GM21619 (cell line): ENCODE data around the gene UROS.

Experiments
- ATAC-seq: cut with Tn5 transposase; IDR thresholded peaks from one replicate; pipeline ENCODE4 v1.9.1; 2021; ENCODE audit not compliant: unreplicated experiment

UROS gene

GRCh38 chr10:125768219-125768855, 54.7 kb downstream of the UROS start:
- ATAC-seq: no peak

GRCh38 chr10:125766511-125766910, 56.5 kb downstream of the UROS start:
- ATAC-seq: no peak

- ATAC-seq: no peak
Observed at GRCh38 chr10:125765835-125766234, 57.2 kb downstream of the UROS start.

DNA sequence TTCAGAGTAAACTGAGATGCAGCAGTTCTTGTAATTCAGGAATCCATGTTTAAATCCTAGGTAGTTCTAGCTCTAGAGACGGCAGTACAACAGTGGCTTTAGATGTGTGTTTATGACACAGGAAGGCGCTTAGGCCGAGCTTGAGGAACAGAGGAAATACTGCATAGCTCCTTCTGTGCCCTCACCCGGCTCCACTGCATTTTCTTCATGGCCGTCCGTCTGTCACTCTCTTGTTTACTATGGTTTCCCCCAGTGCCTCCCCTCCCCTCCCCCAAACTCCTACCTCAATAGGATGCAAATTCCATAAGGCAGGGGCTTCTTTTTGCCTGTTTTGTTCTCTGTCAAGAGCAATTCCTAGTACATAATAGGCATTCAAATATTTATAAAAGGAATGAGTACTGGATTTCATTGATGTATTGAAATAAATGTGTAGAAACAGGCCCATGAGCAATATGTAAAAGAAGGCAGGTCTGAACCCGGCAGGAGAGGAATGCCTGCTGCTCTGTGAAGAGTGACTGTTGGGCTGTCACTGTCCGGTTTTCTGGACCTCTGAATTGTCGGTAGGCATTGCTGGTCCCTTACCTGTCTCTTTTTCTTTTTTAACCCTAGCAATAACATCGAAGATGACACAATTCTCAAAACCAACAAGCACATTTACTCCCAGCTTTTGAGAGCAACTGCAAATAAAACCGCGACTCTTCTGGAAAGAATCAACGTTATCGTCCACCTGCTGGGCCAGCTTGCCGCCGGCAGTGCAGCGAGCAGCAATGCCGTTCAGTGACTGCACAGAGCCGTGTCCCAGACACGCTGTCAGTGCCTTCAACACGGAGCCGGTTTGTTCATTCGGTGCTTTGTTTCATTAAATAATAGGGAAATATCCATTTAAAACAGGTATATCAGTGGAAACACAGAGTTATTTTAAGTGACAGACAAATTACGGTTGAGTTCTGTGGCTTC, 60.1 kb downstream of the UROS start:
- no peak for ATAC-seq

GRCh38 chr10:125761961-125762360, 61.1 kb downstream of the UROS start:
- no peak for ATAC-seq

GRCh38 chr10:125757742-125758141, 65.3 kb downstream of the UROS start:
- no peak for ATAC-seq

DNA sequence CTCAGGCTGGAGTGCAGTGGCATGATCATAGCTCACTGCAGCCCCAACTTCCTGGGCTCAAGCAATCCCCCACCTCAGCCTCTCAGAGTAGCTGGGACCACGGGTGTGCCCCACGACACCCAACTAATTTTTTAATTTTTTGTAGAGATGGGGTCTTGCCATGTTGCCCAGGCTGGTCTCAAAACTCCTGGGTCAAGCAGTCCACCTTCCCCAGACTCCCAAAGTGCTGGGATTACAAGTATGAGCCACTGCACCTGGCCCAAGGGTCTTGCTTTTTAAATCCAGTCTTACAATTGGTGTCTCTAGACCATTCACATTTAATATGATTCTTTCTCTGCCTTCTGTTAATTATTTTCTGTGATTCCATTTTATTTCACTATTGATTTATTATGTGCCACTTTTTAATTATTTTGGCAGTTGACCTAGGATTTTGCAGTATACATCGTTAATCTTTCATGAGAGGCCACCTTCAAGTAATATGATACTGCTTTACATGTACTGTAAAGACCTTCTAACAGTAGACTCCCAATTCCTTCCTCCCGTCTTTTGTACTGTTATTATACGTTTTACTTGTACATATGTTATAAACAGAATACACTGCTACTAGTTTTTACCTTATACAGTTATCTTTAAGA, 66.1 kb downstream of the UROS start:
- no peak for ATAC-seq

- no peak for ATAC-seq
Observed at GRCh38 chr10:125756196-125756595, 66.9 kb downstream of the UROS start.

- no peak for ATAC-seq
Observed at GRCh38 chr10:125747417-125747816, 75.6 kb downstream of the UROS start.

GRCh38 chr10:125744909-125745308, 78.1 kb downstream of the UROS start:
- no peak for ATAC-seq

DNA sequence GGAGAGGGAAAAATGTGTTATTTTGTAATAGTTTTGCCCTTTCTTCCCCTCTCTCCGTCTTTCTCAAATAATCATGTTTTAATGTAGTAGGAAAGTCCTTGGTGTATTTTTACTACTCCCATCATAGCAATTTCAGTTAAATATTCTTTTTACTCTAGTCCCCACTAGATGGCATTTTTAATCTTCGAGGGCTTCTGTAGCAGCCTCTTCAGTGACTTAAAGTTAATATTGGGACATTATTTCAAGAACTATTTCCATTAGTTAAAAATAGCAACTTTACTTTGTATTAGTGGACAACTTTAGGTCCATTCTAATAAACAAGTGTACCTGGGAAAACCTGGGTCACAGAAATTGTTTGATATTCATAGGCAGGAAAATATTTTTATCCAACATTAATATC, 80.6 kb downstream of the UROS start:
- ATAC-seq: no peak

DNA sequence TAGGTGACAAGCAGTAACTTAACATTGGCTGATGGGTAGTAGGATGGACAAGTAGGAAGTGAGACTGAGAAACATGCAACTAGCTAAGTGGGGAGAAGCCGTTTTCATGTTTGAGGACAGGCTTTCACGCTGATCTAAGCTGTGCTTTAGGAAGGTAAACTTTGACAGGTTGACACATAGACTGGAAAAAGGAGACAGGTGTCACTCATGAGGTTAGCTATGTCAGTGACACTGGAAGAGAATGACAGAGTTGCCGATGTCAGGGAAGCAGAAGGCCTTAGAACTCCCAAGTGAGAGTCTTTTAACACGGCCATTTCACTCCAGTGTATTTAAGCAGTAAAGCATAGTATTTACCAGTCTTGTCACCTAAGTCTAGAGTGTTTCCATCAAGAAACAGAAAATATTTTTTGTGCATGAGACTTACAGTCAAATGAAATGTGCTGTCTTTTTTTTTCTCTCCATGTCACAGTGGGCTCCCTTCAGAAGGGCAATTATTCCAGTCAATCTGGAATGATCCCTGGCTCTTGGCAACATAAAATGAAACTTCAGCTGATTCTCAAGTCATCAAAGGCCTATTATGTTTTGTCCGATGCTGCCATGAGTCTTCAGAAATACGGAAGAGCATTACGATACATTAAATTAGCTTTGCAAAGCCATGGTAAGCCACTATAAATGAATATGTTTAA, 82.9 kb downstream of the UROS start:
- no peak for ATAC-seq
